ENCODE measurements around the gene GIPC1.

The GIPC1 gene

DNA sequence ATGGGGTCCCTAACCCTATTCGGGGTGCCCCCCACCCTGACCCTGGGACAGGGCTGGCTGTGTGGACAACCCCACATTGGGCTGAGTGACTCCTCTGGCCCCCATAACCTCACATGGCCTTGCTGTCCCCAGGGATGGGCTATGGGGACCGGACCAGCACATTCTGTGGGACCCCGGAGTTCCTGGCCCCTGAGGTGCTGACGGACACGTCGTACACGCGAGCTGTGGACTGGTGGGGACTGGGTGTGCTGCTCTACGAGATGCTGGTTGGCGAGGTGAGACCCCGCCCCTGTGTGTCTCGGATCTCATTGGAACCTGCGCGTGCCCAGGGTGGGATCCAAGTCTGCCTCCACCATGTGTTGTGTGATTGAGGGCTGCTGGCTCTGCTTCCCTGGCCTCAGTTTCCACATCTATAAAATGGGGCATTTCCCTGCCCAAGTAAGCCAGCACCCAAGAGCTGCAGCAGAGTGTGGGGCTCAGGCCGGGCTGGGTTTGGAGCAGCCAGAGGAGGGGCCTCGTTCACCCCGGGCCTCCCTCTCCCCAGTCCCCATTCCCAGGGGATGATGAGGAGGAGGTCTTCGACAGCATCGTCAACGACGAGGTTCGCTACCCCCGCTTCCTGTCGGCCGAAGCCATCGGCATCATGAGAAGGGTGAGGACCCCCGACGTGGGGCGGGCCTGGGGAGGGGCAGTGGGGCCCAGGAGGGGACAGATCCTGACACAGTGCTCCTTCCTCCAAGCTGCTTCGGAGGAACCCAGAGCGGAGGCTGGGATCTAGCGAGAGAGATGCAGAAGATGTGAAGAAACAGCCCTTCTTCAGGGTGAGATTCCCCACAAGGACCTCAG, 25.7 kb downstream of the GIPC1 start:
- H3K23ac ChIP-seq (ENCODE audit: low read length in 2 of 2), result no peak overlapping the region
- H2BK5ac ChIP-seq (ENCODE audit: low read depth, low read length, poor library complexity, severe bottlenecking), result no peak overlapping the region
- H4K91ac ChIP-seq (ENCODE audit: low read length), result no peak overlapping the region
- DNase-seq, result no peak
- H3K27me3 ChIP-seq (ENCODE audit: control insufficient read depth in 1 of 2, insufficient read depth in 1 of 2, low read length in 2 of 2), result peaks cover 0 to 17% of the 10 kb centered on the region in 2 experiments
- H3K14ac ChIP-seq (ENCODE audit: low read length in 2 of 2), result no peak overlapping the region
- H3K4me3 ChIP-seq (ENCODE audit: insufficient read depth in 1 of 2, low read depth in 1 of 2, low read length in 2 of 2), result no peak overlapping the region
- H2BK15ac ChIP-seq (ENCODE audit: low read depth, poor library complexity, severe bottlenecking), result no peak overlapping the region
- H2AK5ac ChIP-seq (ENCODE audit: low read length, severe bottlenecking), result no peak overlapping the region
- H3K4ac ChIP-seq (ENCODE audit: low read depth in 1 of 2, low read length in 2 of 2), result no peak overlapping the region
- no peak overlapping the region for H2BK12ac ChIP-seq (ENCODE audit: low read length in 2 of 2)
- H3K9me3 ChIP-seq (ENCODE audit: control insufficient read depth, low read length), result no peaks in the 10 kb centered on the region
- no peak overlapping the region for H3K4me2 ChIP-seq (ENCODE audit: low read length, poor library complexity, severe bottlenecking)
- H4K8ac ChIP-seq (ENCODE audit: low read length), result no peak overlapping the region
- H3K9ac ChIP-seq (ENCODE audit: low read length), result no peak overlapping the region
- no peak overlapping the region for H2BK120ac ChIP-seq (ENCODE audit: low read depth, low read length)
- no peaks in the 10 kb centered on the region for H3K79me1 ChIP-seq (replicated peaks; ENCODE audit: low read length, poor library complexity, severe bottlenecking)
- H2AFZ ChIP-seq (ENCODE audit: low read depth, low read length), result no peak overlapping the region
- H3K27ac ChIP-seq (ENCODE audit: low read length, poor library complexity, severe bottlenecking), result no peak overlapping the region
- H3K4me1 ChIP-seq (ENCODE audit: control insufficient read depth, insufficient read depth, low read depth, low read length), result peaks cover 17% of the 10 kb centered on the region
- no peak overlapping the region for H3K18ac ChIP-seq (ENCODE audit: low read depth in 1 of 2, low read length in 2 of 2)
- WGBS, result 91% methylated on average over 31 of the region's 32 CpGs
- H3K36me3 ChIP-seq (ENCODE audit: control insufficient read depth in 1 of 2, insufficient read depth in 2 of 2, low read depth in 1 of 2, low read length in 2 of 2), result peaks cover 42 to 73% of the 10 kb centered on the region in 2 experiments

DNA sequence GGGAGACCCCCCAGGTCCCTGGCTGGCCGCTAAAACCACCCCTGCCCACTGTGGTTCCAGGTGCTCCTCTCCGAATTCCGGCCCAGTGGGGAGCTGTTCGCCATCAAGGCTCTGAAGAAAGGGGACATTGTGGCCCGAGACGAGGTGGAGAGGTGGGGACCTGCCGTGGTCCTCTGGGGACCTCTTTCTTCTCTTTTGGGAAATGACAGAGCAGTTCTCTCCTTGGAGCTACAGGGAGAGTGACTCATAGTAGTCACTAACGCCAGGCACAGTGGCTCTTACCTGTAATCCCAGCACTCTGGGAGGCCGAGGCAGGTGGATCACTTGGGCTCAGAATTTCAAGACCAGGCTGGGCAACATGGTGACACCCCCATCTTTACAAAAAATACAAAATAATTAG, 28.1 kb downstream of the GIPC1 start:
- H3K9me3 ChIP-seq (ENCODE audit: control insufficient read depth, low read length), result no peaks in the 10 kb centered on the region
- DNase-seq, result no peak
- H3K36me3 ChIP-seq (ENCODE audit: control insufficient read depth in 1 of 2, insufficient read depth in 2 of 2, low read depth in 1 of 2, low read length in 2 of 2), result peaks cover 64 to 78% of the 10 kb centered on the region in 2 experiments
- H3K23ac ChIP-seq (ENCODE audit: low read length in 2 of 2), result no peak overlapping the region
- no peak overlapping the region for H4K91ac ChIP-seq (ENCODE audit: low read length)
- no peak overlapping the region for H3K4me2 ChIP-seq (ENCODE audit: low read length, poor library complexity, severe bottlenecking)
- peaks cover 0 to 5% of the 10 kb centered on the region in 2 experiments for H3K27me3 ChIP-seq (ENCODE audit: control insufficient read depth in 1 of 2, insufficient read depth in 1 of 2, low read length in 2 of 2)
- H3K79me1 ChIP-seq (replicated peaks; ENCODE audit: low read length, poor library complexity, severe bottlenecking), result peaks cover 3% of the 10 kb centered on the region
- no peak overlapping the region for H3K9ac ChIP-seq (ENCODE audit: low read length)
- H3K4me3 ChIP-seq (ENCODE audit: insufficient read depth in 1 of 2, low read depth in 1 of 2, low read length in 2 of 2), result no peak overlapping the region
- no peak overlapping the region for H3K4ac ChIP-seq (ENCODE audit: low read depth in 1 of 2, low read length in 2 of 2)
- H3K4me1 ChIP-seq (ENCODE audit: control insufficient read depth, insufficient read depth, low read depth, low read length), result peaks cover 12% of the 10 kb centered on the region
- H2BK15ac ChIP-seq (ENCODE audit: low read depth, poor library complexity, severe bottlenecking), result no peak overlapping the region
- no peak overlapping the region for H3K27ac ChIP-seq (ENCODE audit: low read length, poor library complexity, severe bottlenecking)
- H3K18ac ChIP-seq (ENCODE audit: low read depth in 1 of 2, low read length in 2 of 2), result no peak overlapping the region
- H2AK5ac ChIP-seq (ENCODE audit: low read length, severe bottlenecking), result no peak overlapping the region
- H3K14ac ChIP-seq (ENCODE audit: low read length in 2 of 2), result no peak overlapping the region
- no peak overlapping the region for H2BK120ac ChIP-seq (ENCODE audit: low read depth, low read length)
- H2AFZ ChIP-seq (ENCODE audit: low read depth, low read length), result no peak overlapping the region
- 87% methylated on average over 8 of the region's 9 CpGs for WGBS
- no peak overlapping the region for H2BK5ac ChIP-seq (ENCODE audit: low read depth, low read length, poor library complexity, severe bottlenecking)
- no peak overlapping the region for H2BK12ac ChIP-seq (ENCODE audit: low read length in 2 of 2)
- no peak overlapping the region for H4K8ac ChIP-seq (ENCODE audit: low read length)

- Histone ChIP-seq H3K27ac (ENCODE audit: low read length, poor library complexity, severe bottlenecking) (no peak overlapping the region), H3K9ac (ENCODE audit: low read length) (no peak overlapping the region), H2AK5ac (ENCODE audit: low read length, severe bottlenecking) (no peak overlapping the region), H3K18ac (ENCODE audit: low read depth in 1 of 2, low read length in 2 of 2) (no peak overlapping the region), H3K14ac (ENCODE audit: low read length in 2 of 2) (no peak overlapping the region), H4K91ac (ENCODE audit: low read length) (no peak overlapping the region), H3K27me3 (ENCODE audit: control insufficient read depth in 1 of 2, insufficient read depth in 1 of 2, low read length in 2 of 2) (peaks cover 0 to under 1% of the 10 kb centered on the region in 2 experiments), H3K79me1 (replicated peaks; ENCODE audit: low read length, poor library complexity, severe bottlenecking) (peaks cover 3% of the 10 kb centered on the region), H2BK120ac (ENCODE audit: low read depth, low read length) (no peak overlapping the region), H2BK15ac (ENCODE audit: low read depth, poor library complexity, severe bottlenecking) (no peak overlapping the region), H3K9me3 (ENCODE audit: control insufficient read depth, low read length) (no peaks in the 10 kb centered on the region), H3K4ac (ENCODE audit: low read depth in 1 of 2, low read length in 2 of 2) (no peak overlapping the region), H4K8ac (ENCODE audit: low read length) (no peak overlapping the region), H3K23ac (ENCODE audit: low read length in 2 of 2) (no peak overlapping the region), H2BK12ac (ENCODE audit: low read length in 2 of 2) (no peak overlapping the region), H3K4me3 (ENCODE audit: insufficient read depth in 1 of 2, low read depth in 1 of 2, low read length in 2 of 2) (no peak overlapping the region), H3K36me3 (ENCODE audit: control insufficient read depth in 1 of 2, insufficient read depth in 2 of 2, low read depth in 1 of 2, low read length in 2 of 2) (peaks cover 68 to 82% of the 10 kb centered on the region in 2 experiments), H2AFZ (ENCODE audit: low read depth, low read length) (no peak overlapping the region), H3K4me2 (ENCODE audit: low read length, poor library complexity, severe bottlenecking) (no peak overlapping the region), H3K4me1 (ENCODE audit: control insufficient read depth, insufficient read depth, low read depth, low read length) (peaks cover 8% of the 10 kb centered on the region), H2BK5ac (ENCODE audit: low read depth, low read length, poor library complexity, severe bottlenecking) (no peak overlapping the region)
- DNase-seq, result no peak
- 90% methylated on average over 10 of the region's 12 CpGs for WGBS
Measured at GRCh38 chr19:14467391-14467790, 28.5 kb downstream of the GIPC1 start.

DNA sequence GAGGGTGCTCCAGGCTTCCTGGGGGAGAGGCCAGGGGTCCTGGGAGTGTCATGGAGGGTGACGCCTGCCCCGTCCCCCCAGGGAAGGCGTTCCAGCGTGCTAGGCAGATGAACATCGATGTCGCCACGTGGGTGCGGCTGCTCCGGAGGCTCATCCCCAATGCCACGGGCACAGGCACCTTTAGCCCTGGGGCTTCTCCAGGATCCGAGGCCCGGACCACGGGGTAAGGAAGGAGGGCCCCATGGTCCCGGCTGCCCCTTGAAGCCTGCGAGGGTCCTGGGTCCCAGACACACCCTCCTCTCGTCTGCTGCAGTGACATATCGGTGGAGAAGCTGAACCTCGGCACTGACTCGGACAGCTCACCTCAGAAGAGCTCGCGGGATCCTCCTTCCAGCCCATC, 32.2 kb downstream of the GIPC1 start:
- peaks cover 63 to 75% of the 10 kb centered on the region in 2 experiments for H3K36me3 ChIP-seq (ENCODE audit: control insufficient read depth in 1 of 2, insufficient read depth in 2 of 2, low read depth in 1 of 2, low read length in 2 of 2)
- H4K8ac ChIP-seq (ENCODE audit: low read length), result no peak overlapping the region
- H3K4ac ChIP-seq (ENCODE audit: low read depth in 1 of 2, low read length in 2 of 2), result no peak overlapping the region
- no peak overlapping the region for H3K18ac ChIP-seq (ENCODE audit: low read depth in 1 of 2, low read length in 2 of 2)
- no peaks in the 10 kb centered on the region for H3K9me3 ChIP-seq (ENCODE audit: control insufficient read depth, low read length)
- no peak overlapping the region for H4K91ac ChIP-seq (ENCODE audit: low read length)
- DNase-seq, result no peak
- H3K14ac ChIP-seq (ENCODE audit: low read length in 2 of 2), result no peak overlapping the region
- no peak overlapping the region for H3K23ac ChIP-seq (ENCODE audit: low read length in 2 of 2)
- no peak overlapping the region for H2BK12ac ChIP-seq (ENCODE audit: low read length in 2 of 2)
- WGBS, result 97% methylated on average over 21 of the region's 21 CpGs
- peaks cover 3% of the 10 kb centered on the region for H3K79me1 ChIP-seq (replicated peaks; ENCODE audit: low read length, poor library complexity, severe bottlenecking)
- no peak overlapping the region for H3K4me2 ChIP-seq (ENCODE audit: low read length, poor library complexity, severe bottlenecking)
- peaks cover 1% of the 10 kb centered on the region for H3K4me1 ChIP-seq (ENCODE audit: control insufficient read depth, insufficient read depth, low read depth, low read length)
- H3K9ac ChIP-seq (ENCODE audit: low read length), result no peak overlapping the region
- no peak overlapping the region for H3K4me3 ChIP-seq (ENCODE audit: insufficient read depth in 1 of 2, low read depth in 1 of 2, low read length in 2 of 2)
- H2BK15ac ChIP-seq (ENCODE audit: low read depth, poor library complexity, severe bottlenecking), result no peak overlapping the region
- H2AK5ac ChIP-seq (ENCODE audit: low read length, severe bottlenecking), result no peak overlapping the region
- H2AFZ ChIP-seq (ENCODE audit: low read depth, low read length), result no peak overlapping the region
- H3K27me3 ChIP-seq (ENCODE audit: control insufficient read depth in 1 of 2, insufficient read depth in 1 of 2, low read length in 2 of 2), result no peaks in the 10 kb centered on the region
- H2BK120ac ChIP-seq (ENCODE audit: low read depth, low read length), result no peak overlapping the region
- H3K27ac ChIP-seq (ENCODE audit: low read length, poor library complexity, severe bottlenecking), result no peak overlapping the region
- no peak overlapping the region for H2BK5ac ChIP-seq (ENCODE audit: low read depth, low read length, poor library complexity, severe bottlenecking)
